Stomach (tissue), 4 donors: Measurements from ENCODE around the gene MRM3.

Experiments used
- CTCF ChIP-seq, 7 experiments: fragments of 450-650 bp in 4 of 7; fragments of 200-600 bp in 3 of 7; sonication (generic) in 3 of 7; IDR thresholded peaks; one replicate each; pipeline ENCODE4 v1.5.1; 2016 to 2019; ENCODE audit warnings: antibody characterized with exemption in 7 of 7, control low read depth in 2 of 7, mild to moderate bottlenecking in 1 of 7
- EP300 ChIP-seq: sonication (generic); formaldehyde crosslinking; IDR thresholded peaks from one replicate; pipeline ENCODE4 v1.6.1; 2017; ENCODE audit warnings: antibody characterized with exemption
- POLR2A ChIP-seq, 4 donors: fragments of 450-650 bp; IDR thresholded peaks; one replicate each; pipeline ENCODE4 v1.6.1; 2016; ENCODE audit warnings: antibody characterized with exemption in 4 of 4, control low read depth in 2 of 4, mild to moderate bottlenecking in 1 of 4, moderate library complexity in 1 of 4
- POLR2AphosphoS5 ChIP-seq, 3 donors: sonication (generic); formaldehyde crosslinking; IDR thresholded peaks; one replicate each; pipeline ENCODE4 v1.6.1; 2016; ENCODE audit warnings: antibody characterized with exemption in 3 of 3

- TF ChIP-seq CTCF (IDR thresholded peaks at IDR 0.05) (no peak), EP300 (no peak), POLR2AphosphoS5 (IDR thresholded peaks at IDR 0.05) (no peak), POLR2A (IDR thresholded peaks at IDR 0.05) (no peak)
These were observed 49.0 kb upstream of the MRM3 start for GRCh38 chr17:732902-733720.
